Sigmoid colon (tissue), 7 donors: ENCODE data around the gene IL21. TPM values are rescaled to one million over a fixed set of nuclear protein-coding genes. Genes with fewer than 3 reads are reported as not detected.

ENCODE experiments used
- DNase-seq: peaks from one replicate; pipeline ENCODE4 v3.0.0-alpha.2; 2019
- H3K27ac ChIP-seq, 4 donors: fragments of 200-600 bp; sonication (generic); one replicate each; pipeline ENCODE4 v1.5.1; 2016 to 2019; ENCODE audit warnings: mild to moderate bottlenecking in 1 of 4
- H3K27me3 ChIP-seq, 3 donors: fragments of 200-600 bp; sonication (generic); one replicate each; pipeline ENCODE4 v1.5.1; 2019; ENCODE audit warnings: mild to moderate bottlenecking in 1 of 3
- H3K36me3 ChIP-seq, 4 donors: fragments of 200-600 bp; sonication (generic); one replicate each; pipeline ENCODE4 v1.5.1; 2016 to 2019
- H3K4me1 ChIP-seq, 4 donors: fragments of 200-600 bp; sonication (generic); one replicate each; pipeline ENCODE4 v1.5.1; 2017 to 2019
- H3K4me3 ChIP-seq, 4 donors: fragments of 200-600 bp; sonication (generic); one replicate each; pipeline ENCODE4 v1.5.1; 2017 to 2019; ENCODE audit warnings: mild to moderate bottlenecking in 2 of 4, moderate library complexity in 1 of 4
- H3K9me3 ChIP-seq, 4 donors: fragments of 200-600 bp in 3 of 4; sonication (generic) in 3 of 4; one replicate each; pipeline versions ENCODE4 v1.5.1 to v1.6.1; 2013 to 2019
- EP300 ChIP-seq, 4 donors: sonication (generic); formaldehyde crosslinking; IDR thresholded peaks; one replicate each; pipeline ENCODE4 v1.6.1; 2017; ENCODE audit warnings: antibody characterized with exemption in 4 of 4
- POLR2A ChIP-seq, 2 donors: fragments of 450-650 bp; IDR thresholded peaks; one replicate each; pipeline ENCODE4 v1.6.1; 2016; ENCODE audit warnings: antibody characterized with exemption in 2 of 2, mild to moderate bottlenecking in 2 of 2, moderate library complexity in 2 of 2
- POLR2AphosphoS5 ChIP-seq, 4 donors: sonication (generic); formaldehyde crosslinking; IDR thresholded peaks; one replicate each; pipeline ENCODE4 v1.6.1; 2017; ENCODE audit warnings: antibody characterized with exemption in 4 of 4
- WGBS, 2 donors: extraction: QIAGEN DNeasy Blood & Tissue Kit; methylation state at CpG; one replicate each; pipeline ENCODE4 v1.1.7; 2013; 5-methylcytosine and 5-hydroxymethylcytosine counted together
- intact Hi-C: fragments of 100-400 bp; cut with DNase I; formaldehyde crosslinking; loops from one replicate; pipeline ENCODE4 v1.15.1; 2023
- polyA plus RNA-seq, 3 donors: library from polyadenylated mRNA; stranded (reverse); fragments of 200-250 nt; gene quantifications; one replicate each; pipeline ENCODE4 v1.2.3, GENCODE V29; 2013
- total RNA-seq, 4 donors: library from RNA; depleted of rRNA; stranded (reverse); fragments of >200 nt; gene quantifications; one replicate each; pipeline ENCODE4 v1.1.0, GENCODE V29; 2016
- TF ChIP-seq, protein P1 (sequence below), 4 experiments: fragments of 450-650 bp in 3 of 4; fragments of 200-600 bp in 1 of 4; IDR thresholded peaks; one replicate each; pipeline ENCODE4 v1.5.1; 2016 to 2019; ENCODE audit warnings: antibody characterized with exemption in 4 of 4, mild to moderate bottlenecking in 3 of 4, moderate library complexity in 2 of 4
- donor health status: healthy with polysubstance abuse.
- donor health status: Bipolar disorder and iron deficiency.
- donor health status: healthy.

The IL21 gene
- total and polyA plus RNA-seq, 7 donors, result 0.63 TPM; not detected in 6

- DNase-seq, result no peak
- 67 to 68% methylated on average over 2 of the region's 2 CpGs for WGBS, 2 donors
- no peak overlapping the region for H3K27ac ChIP-seq
- no peaks in the 10 kb centered on the region for H3K9me3 ChIP-seq
- H3K4me3 ChIP-seq, result no peak overlapping the region
- H3K4me1 ChIP-seq, result no peaks in the 10 kb centered on the region
- intact Hi-C loops, result no loop called here
- TF ChIP-seq POLR2A (IDR thresholded peaks at IDR 0.05), result no peak
- no peak for TF ChIP-seq EP300 (IDR thresholded peaks at IDR 0.05)
- TF ChIP-seq, protein P1, sequence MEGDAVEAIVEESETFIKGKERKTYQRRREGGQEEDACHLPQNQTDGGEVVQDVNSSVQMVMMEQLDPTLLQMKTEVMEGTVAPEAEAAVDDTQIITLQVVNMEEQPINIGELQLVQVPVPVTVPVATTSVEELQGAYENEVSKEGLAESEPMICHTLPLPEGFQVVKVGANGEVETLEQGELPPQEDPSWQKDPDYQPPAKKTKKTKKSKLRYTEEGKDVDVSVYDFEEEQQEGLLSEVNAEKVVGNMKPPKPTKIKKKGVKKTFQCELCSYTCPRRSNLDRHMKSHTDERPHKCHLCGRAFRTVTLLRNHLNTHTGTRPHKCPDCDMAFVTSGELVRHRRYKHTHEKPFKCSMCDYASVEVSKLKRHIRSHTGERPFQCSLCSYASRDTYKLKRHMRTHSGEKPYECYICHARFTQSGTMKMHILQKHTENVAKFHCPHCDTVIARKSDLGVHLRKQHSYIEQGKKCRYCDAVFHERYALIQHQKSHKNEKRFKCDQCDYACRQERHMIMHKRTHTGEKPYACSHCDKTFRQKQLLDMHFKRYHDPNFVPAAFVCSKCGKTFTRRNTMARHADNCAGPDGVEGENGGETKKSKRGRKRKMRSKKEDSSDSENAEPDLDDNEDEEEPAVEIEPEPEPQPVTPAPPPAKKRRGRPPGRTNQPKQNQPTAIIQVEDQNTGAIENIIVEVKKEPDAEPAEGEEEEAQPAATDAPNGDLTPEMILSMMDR (IDR thresholded peaks at IDR 0.05), result no peak
- TF ChIP-seq POLR2AphosphoS5 (IDR thresholded peaks at IDR 0.05), result no peak
- H3K36me3 ChIP-seq, result no peaks in the 10 kb centered on the region
- H3K27me3 ChIP-seq, result no peaks in the 10 kb centered on the region
Observed at GRCh38 chr4:122624205-122624604, 3.3 kb upstream of the IL21 start.

DNA sequence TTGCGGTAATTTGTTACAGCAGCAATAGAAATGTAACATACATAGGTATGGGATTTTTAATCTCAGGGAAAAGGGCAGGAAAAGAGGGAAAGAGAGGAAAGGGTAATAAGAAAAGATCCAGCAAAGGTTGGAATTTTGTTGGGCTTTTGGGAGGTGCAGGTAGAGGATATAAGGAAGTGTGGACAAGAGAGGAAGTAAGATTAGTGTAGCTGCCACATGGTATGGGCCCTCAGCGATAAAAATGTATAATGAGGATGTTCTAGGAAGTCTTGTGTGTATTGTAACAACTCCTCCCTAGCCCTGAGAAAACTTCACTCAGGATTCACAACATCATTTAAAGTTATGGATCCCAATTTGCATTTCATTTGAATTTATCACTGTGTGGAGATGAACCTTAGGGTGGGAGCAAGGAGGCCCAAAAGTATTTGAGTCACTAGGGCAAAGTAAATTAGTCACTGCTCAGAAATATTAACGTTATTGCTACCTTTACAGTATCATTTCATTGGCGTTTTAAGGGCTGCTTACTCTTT is 2.8 kb upstream of the IL21 start:
- intact Hi-C loops, result no loop called here
- Histone ChIP-seq H3K9me3 (no peaks in the 10 kb centered on the region), H3K4me1 (no peaks in the 10 kb centered on the region), H3K36me3 (no peaks in the 10 kb centered on the region), H3K27ac (no peak overlapping the region), H3K27me3 (no peaks in the 10 kb centered on the region), H3K4me3 (no peak overlapping the region)
- 83 to 90% methylated on average over 4 of the region's 4 CpGs for WGBS, 2 donors
- TF ChIP-seq EP300 (IDR thresholded peaks at IDR 0.05) (no peak), POLR2A (IDR thresholded peaks at IDR 0.05) (no peak), POLR2AphosphoS5 (IDR thresholded peaks at IDR 0.05) (no peak)
- TF ChIP-seq, protein P1 (IDR thresholded peaks at IDR 0.05), result no peak
- no peak for DNase-seq

DNA sequence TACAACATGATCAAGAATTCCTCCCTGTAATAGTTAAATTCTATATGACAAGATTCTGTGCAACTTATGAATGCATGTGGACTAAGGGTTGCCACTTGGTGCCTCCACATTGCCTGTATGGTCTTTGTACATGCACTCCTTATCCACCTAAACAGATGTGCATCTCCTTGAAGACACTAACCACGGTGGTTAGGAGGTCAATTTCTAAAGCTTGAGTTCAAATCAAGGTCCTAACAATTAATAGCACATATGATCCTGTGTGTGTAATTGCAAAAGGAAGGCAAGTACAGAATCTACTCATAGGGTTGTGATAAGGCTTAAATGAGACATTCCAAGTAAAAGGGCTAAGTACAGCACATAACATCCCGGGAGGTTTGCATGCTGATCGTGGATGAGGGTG is 1.5 kb upstream of the IL21 start:
- no peaks in the 10 kb centered on the region for H3K36me3 ChIP-seq
- H3K27me3 ChIP-seq, result no peaks in the 10 kb centered on the region
- intact Hi-C loops, result no loop called here
- no peak for DNase-seq
- 78 to 84% methylated on average over 3 of the region's 3 CpGs for WGBS, 2 donors
- H3K4me1 ChIP-seq, result no peaks in the 10 kb centered on the region
- no peaks in the 10 kb centered on the region for H3K9me3 ChIP-seq
- TF ChIP-seq, protein P1 (IDR thresholded peaks at IDR 0.05), result no peak
- TF ChIP-seq POLR2AphosphoS5 (IDR thresholded peaks at IDR 0.05) (no peak), POLR2A (IDR thresholded peaks at IDR 0.05) (no peak), EP300 (IDR thresholded peaks at IDR 0.05) (no peak)
- no peak overlapping the region for H3K4me3 ChIP-seq
- no peak overlapping the region for H3K27ac ChIP-seq

GRCh38 chr4:122619611-122620010 is 1.3 kb downstream of the IL21 start:
- no peak for DNase-seq
- no peaks in the 10 kb centered on the region for H3K36me3 ChIP-seq
- WGBS, 2 donors, result 89 to 91% methylated on average over 2 of the region's 2 CpGs

More at GRCh38 chr4:122619611-122620010, 1.3 kb downstream of the IL21 start:
- Histone ChIP-seq H3K4me1 (no peaks in the 10 kb centered on the region), H3K27ac (no peak overlapping the region), H3K4me3 (no peak overlapping the region), H3K9me3 (no peaks in the 10 kb centered on the region), H3K27me3 (no peaks in the 10 kb centered on the region)
- TF ChIP-seq, protein P1 (IDR thresholded peaks at IDR 0.05), result no peak
- TF ChIP-seq EP300 (IDR thresholded peaks at IDR 0.05) (no peak), POLR2AphosphoS5 (IDR thresholded peaks at IDR 0.05) (no peak), POLR2A (IDR thresholded peaks at IDR 0.05) (no peak)
- intact Hi-C loops, result no loop called here
